Suprapubic skin (tissue), 4 donors: Measurements from ENCODE around the gene FBXO40.

Source experiments
- CTCF ChIP-seq, 2 donors: fragments of 200-600 bp in 1 of 2; fragments of 450-650 bp in 1 of 2; sonication (generic) in 1 of 2; IDR thresholded peaks; one replicate each; pipeline ENCODE4 v1.5.1; 2016 to 2019; ENCODE audit warnings: antibody characterized with exemption in 2 of 2, mild to moderate bottlenecking in 1 of 2, moderate library complexity in 1 of 2
- EP300 ChIP-seq: sonication (generic); formaldehyde crosslinking; IDR thresholded peaks from one replicate; pipeline ENCODE4 v1.6.1; 2017; ENCODE audit warnings: antibody characterized with exemption
- POLR2AphosphoS5 ChIP-seq, 3 donors: sonication (generic); formaldehyde crosslinking; IDR thresholded peaks; one replicate each; pipeline ENCODE4 v1.6.1; 2017; ENCODE audit warnings: antibody characterized with exemption in 3 of 3

GRCh38 chr3:121663171-121663847, 70.1 kb downstream of the FBXO40 start:
- TF ChIP-seq CTCF (IDR thresholded peaks at IDR 0.05) (no peak), EP300 (no peak), POLR2AphosphoS5 (IDR thresholded peaks at IDR 0.05) (no peak)
